ENCODE measurements around the gene POC1B.

GRCh38 chr12:89400415-89400814, 125.4 kb downstream of the POC1B start:
- TF ChIP-seq CTCF (IDR thresholded peaks at IDR 0.05) (no peak), EZH2 (IDR thresholded peaks at IDR 0.05) (no peak)
